PC-9 (cell line): ENCODE measurements around the gene ZMAT3.
"Not testable (repeated sequence)": the region's sequence is repeated elsewhere in the genome, so short reads cannot be mapped to it uniquely, and the experiment has no call there.

Experiments used
- CTCF ChIP-seq: fragments of 200-600 bp; sonication (generic); conservative IDR thresholded peaks from 2 replicates; pipeline ENCODE4 v1.6.1; 2017; ENCODE audit warnings: mixed run types, antibody characterized with exemption, mild to moderate bottlenecking, moderate library complexity
- EZH2 ChIP-seq: fragments of 200-600 bp; sonication (generic); IDR thresholded peaks from 2 replicates; pipeline ENCODE4 v1.8.0; 2017; ENCODE audit warnings: antibody characterized with exemption, low read depth

DNA sequence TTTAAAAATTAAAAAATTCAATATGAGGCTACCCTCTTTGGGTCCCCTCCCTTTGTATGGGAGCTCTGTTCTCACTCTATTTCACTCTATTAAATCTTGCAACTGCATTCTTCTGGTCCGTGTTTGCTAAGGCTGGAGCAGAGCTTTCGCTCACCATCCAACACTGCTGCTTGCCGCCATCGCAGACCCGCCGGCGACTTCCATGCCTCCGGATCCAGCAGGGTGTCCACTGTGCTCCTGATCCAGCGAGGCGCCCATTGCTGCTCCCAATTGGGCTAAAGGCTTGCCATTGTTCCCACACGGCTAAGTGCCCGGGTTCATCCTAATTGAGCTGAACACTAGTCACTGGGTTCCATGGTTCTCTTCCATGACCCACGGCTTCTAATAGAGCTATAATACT is 17.0 kb downstream of the ZMAT3 start:
- not testable (repeated sequence) for TF ChIP-seq CTCF, EZH2
